OCI-LY3 (cell line): ENCODE results near the gene SLC38A11.

Source experiments
- EZH2phosphoT487 ChIP-seq: fragments of 200-600 bp; shearing (Covaris generic); IDR thresholded peaks from 2 replicates; pipeline ENCODE4 v1.6.1; 2018; ENCODE audit warnings: antibody characterized with exemption, mixed run types, low read depth
- TF ChIP-seq, protein P1 (sequence below): fragments of 200-600, 300-600 bp; sonication (generic); IDR thresholded peaks from 2 replicates; pipeline ENCODE4 v1.5.1; 2014; ENCODE audit warnings: antibody characterized with exemption, low read length, low read depth

DNA sequence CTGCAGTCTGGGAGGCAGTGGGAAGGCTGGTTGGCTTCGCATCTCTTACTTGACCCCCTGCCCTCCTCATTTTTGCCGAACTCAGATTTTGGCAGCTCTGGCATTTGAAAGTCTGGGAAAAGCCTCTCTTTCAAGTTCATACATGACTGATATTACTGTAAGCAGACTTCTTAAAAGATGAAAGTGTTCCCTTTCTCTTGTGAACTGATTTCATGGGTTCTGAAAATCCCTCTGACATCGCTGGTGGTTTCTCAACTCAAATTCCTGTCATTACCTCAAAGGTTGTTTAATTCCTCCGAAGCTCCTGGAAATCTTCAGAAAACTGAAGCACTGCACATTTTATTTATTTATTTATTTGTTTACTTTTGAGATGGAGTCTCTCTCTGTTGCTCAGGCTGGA is 16.9 kb upstream of the SLC38A11 start:
- TF ChIP-seq, protein P1, sequence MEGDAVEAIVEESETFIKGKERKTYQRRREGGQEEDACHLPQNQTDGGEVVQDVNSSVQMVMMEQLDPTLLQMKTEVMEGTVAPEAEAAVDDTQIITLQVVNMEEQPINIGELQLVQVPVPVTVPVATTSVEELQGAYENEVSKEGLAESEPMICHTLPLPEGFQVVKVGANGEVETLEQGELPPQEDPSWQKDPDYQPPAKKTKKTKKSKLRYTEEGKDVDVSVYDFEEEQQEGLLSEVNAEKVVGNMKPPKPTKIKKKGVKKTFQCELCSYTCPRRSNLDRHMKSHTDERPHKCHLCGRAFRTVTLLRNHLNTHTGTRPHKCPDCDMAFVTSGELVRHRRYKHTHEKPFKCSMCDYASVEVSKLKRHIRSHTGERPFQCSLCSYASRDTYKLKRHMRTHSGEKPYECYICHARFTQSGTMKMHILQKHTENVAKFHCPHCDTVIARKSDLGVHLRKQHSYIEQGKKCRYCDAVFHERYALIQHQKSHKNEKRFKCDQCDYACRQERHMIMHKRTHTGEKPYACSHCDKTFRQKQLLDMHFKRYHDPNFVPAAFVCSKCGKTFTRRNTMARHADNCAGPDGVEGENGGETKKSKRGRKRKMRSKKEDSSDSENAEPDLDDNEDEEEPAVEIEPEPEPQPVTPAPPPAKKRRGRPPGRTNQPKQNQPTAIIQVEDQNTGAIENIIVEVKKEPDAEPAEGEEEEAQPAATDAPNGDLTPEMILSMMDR: no peak
- TF ChIP-seq EZH2phosphoT487: no peak
